A673 (cell line): Measurements from ENCODE around the gene SLC22A4. TPM values are rescaled to one million over a fixed set of nuclear protein-coding genes. Genes with fewer than 3 reads are reported as not detected.

Experiments
- BruUV-seq: library from RNA; stranded (reverse); fragments of 400-500 nt; replicated peaks from 2 replicates; lab custom pipeline; 2021; lab: Mats Ljungman, UMichigan
- CTCF ChIA-PET: fragments of 300-600 bp; sonication (Branson Sonifier 250); formaldehyde crosslinking; loops from one replicate; lab custom pipeline; 2022; ENCODE audit warnings: antibody characterized with exemption; lab: Charles Lee
- POLR2A ChIA-PET: fragments of 300-600 bp; sonication (Branson Sonifier 250); formaldehyde crosslinking; loops from one replicate; lab custom pipeline; 2022; ENCODE audit warnings: antibody characterized with exemption; ENCODE audit not compliant: low non-redundant PET; lab: Charles Lee
- DNase-seq: peaks from one replicate; pipeline ENCODE4 v3.0.0-alpha.2; 2015; ENCODE audit warnings: low spot score
- H3K27ac ChIP-seq: fragments of 200-600 bp; sonication (generic); 2 replicates; pipeline ENCODE4 v1.5.1; 2016; ENCODE audit warnings: mixed run types, low read depth, mild to moderate bottlenecking, mixed read lengths, antibody characterized with exemption, low read length; ENCODE audit not compliant: poor library complexity, severe bottlenecking
- H3K27me3 ChIP-seq: fragments of 200-600 bp; sonication (generic); replicated peaks from 2 replicates; pipeline ENCODE4 v1.6.1; 2017; ENCODE audit warnings: mixed run types, low read depth, mild to moderate bottlenecking, mixed read lengths, antibody characterized with exemption, low read length; ENCODE audit not compliant: insufficient read depth, poor library complexity
- H3K36me3 ChIP-seq: fragments of 200-600 bp; sonication (generic); 2 replicates; pipeline ENCODE4 v1.6.1; 2016; ENCODE audit warnings: mixed run types, mild to moderate bottlenecking, mixed read lengths, antibody characterized with exemption, low read length; ENCODE audit not compliant: insufficient read depth, poor library complexity, severe bottlenecking
- H3K4me1 ChIP-seq: fragments of 200-600 bp; sonication (generic); 2 replicates; pipeline ENCODE4 v1.6.1; 2017; ENCODE audit warnings: mixed run types, mild to moderate bottlenecking, mixed read lengths, antibody characterized with exemption, low read length; ENCODE audit not compliant: insufficient read depth, poor library complexity, severe bottlenecking
- H3K4me3 ChIP-seq: fragments of 200-600 bp; sonication (generic); 2 replicates; pipeline ENCODE4 v1.5.1; 2016; ENCODE audit warnings: low read depth, mixed run types, mild to moderate bottlenecking, mixed read lengths, low read length; ENCODE audit not compliant: poor library complexity, severe bottlenecking
- H3K9me3 ChIP-seq: fragments of 200-600 bp; sonication (generic); 2 replicates; pipeline ENCODE4 v1.6.1; 2016; ENCODE audit warnings: mixed run types, low read depth, mild to moderate bottlenecking, mixed read lengths, antibody characterized with exemption, low read length; ENCODE audit not compliant: poor library complexity, severe bottlenecking
- EZH2 ChIP-seq: fragments of 200-600 bp; sonication (generic); IDR thresholded peaks from 2 replicates; pipeline ENCODE4 v1.6.1; 2017; ENCODE audit warnings: borderline replicate concordance, low read depth, mild to moderate bottlenecking, mixed read lengths, antibody characterized with exemption, low read length; ENCODE audit not compliant: poor library complexity, severe bottlenecking
- intact Hi-C: fragments of 100-400 bp; cut with micrococcal nuclease; formaldehyde crosslinking; loops from one replicate; pipeline ENCODE4 v1.10.0; 2022; ENCODE audit not compliant: unreplicated experiment
- total RNA-seq: library from RNA; stranded (reverse); gene quantifications from 2 replicates; pipeline ENCODE4 v1.2.3, GENCODE V29; 2021
- TF ChIP-seq, protein P1 (sequence below): fragments of 300-800, 200-600 bp; sonication (generic); conservative IDR thresholded peaks from 2 replicates; pipeline ENCODE4 v1.5.1; 2017; ENCODE audit warnings: low read depth, mild to moderate bottlenecking, antibody characterized with exemption, low read length, moderate library complexity, mixed read lengths

The SLC22A4 gene
- total RNA-seq, 1 experiment from 2014 or later, result 0.99 TPM

DNA sequence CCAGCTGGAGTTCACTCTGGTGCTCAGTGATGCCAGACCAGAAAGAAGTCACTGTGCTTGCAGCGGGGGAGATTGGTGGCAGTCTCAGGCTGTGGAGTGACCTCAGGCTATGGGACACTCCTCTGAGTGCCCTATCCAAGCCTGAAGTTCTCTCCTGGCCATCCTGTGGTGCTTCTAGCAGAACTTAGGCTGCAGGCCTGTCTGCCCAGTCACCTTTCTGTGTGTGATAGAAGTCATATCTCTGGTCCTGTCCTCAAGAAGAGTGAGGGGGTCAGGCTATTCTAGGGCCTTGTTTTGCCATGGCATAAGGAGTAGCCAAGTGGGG lies 27.4 kb upstream of the SLC22A4 start:
- TF ChIP-seq EZH2, result no peak
- TF ChIP-seq, protein P1, sequence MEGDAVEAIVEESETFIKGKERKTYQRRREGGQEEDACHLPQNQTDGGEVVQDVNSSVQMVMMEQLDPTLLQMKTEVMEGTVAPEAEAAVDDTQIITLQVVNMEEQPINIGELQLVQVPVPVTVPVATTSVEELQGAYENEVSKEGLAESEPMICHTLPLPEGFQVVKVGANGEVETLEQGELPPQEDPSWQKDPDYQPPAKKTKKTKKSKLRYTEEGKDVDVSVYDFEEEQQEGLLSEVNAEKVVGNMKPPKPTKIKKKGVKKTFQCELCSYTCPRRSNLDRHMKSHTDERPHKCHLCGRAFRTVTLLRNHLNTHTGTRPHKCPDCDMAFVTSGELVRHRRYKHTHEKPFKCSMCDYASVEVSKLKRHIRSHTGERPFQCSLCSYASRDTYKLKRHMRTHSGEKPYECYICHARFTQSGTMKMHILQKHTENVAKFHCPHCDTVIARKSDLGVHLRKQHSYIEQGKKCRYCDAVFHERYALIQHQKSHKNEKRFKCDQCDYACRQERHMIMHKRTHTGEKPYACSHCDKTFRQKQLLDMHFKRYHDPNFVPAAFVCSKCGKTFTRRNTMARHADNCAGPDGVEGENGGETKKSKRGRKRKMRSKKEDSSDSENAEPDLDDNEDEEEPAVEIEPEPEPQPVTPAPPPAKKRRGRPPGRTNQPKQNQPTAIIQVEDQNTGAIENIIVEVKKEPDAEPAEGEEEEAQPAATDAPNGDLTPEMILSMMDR, result no peak
- CTCF ChIA-PET, result no interaction called here
- Histone ChIP-seq H3K36me3 (no peaks in the 10 kb centered on the region), H3K4me1 (no peaks in the 10 kb centered on the region), H3K27ac (no peak overlapping the region), H3K27me3 (no peaks in the 10 kb centered on the region), H3K4me3 (no peak overlapping the region), H3K9me3 (no peaks in the 10 kb centered on the region)
- no peak for DNase-seq
- no TSS peak for BruUV-seq
- intact Hi-C loops, result no loop called here
- POLR2A ChIA-PET, result no interaction called here

DNA sequence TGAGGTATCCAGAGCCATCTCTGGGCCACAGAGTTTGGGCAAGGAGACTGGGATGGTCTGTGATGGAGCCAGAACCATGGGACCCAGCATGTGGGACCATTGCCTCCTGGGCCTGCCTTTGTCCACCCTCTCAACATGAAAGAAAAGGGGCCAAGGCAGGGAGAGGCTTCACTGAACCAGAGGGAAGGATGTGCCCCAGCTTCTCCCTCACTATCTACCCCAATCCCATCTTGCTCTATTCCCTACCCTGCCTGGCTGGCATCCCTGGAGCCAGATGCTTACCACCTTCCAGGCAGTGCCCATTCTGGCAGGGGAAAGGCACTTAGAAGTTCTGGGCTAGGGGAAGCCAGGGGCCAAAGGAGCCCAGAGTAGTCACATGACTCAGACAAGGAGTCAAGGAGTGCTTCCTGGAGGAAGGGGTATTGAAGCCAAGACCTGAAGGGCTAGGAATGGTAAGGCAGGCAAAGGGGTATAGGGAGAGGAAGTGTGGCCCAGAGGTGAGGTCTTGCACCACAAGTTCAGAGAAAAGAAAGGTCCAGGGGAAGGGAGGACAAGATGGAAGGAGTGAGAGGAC lies 26.9 kb upstream of the SLC22A4 start:
- Histone ChIP-seq H3K36me3 (no peaks in the 10 kb centered on the region), H3K9me3 (no peaks in the 10 kb centered on the region), H3K4me3 (no peak overlapping the region), H3K4me1 (no peaks in the 10 kb centered on the region), H3K27me3 (no peaks in the 10 kb centered on the region), H3K27ac (no peak overlapping the region)
- no peak for TF ChIP-seq EZH2
- TF ChIP-seq, protein P1, result no peak
- ChIA-PET CTCF (no interaction called here), POLR2A (no interaction called here)
- no peak for DNase-seq
- no TSS peak for BruUV-seq
- intact Hi-C loops, result no loop called here

DNA sequence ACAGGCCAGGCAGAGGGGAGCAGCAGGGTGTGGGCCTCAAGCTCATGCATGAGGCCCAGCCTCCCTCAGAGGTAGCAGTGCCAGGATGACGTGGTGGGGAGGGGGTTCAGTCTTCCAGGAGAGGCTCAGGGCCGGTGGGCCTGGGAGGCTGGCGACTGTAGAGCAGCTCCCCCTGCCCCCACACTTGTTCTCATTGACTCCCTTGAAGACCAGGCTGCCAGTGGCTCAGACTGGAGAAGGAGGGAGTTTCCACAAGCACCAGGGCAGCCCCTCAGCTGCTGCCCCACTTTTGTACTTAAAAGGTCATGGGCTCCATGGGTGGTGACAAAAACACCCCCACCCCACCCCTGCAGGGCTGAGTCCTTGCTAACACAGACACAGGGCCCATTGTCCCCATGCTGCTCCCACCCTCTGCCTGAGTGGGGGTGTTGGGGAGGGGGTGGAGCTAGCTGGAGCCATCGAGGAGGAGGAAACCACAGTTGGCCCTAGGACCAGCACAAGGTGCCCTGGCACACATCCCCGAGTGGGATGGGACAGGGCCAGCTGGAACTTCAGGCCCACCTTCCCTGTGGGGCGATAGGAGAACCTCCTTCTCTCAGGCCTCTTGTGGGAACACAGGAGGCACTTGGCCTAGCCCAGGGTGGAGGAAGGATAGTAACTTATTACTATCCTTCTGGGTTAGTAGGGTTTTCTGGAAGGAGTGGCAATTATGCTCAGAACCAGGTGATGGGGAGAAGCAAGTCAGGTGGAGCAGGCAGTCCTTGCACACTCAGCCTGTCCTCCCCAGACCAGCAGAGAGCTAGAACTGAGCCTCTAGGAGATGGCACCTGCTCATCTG lies 26.0 kb upstream of the SLC22A4 start:
- no peak for DNase-seq
- H3K27ac ChIP-seq, result no peak overlapping the region
- ChIA-PET CTCF (no interaction called here), POLR2A (no interaction called here)
- no peak for TF ChIP-seq EZH2
- TF ChIP-seq, protein P1, result no peak
- no peaks in the 10 kb centered on the region for H3K9me3 ChIP-seq
- H3K36me3 ChIP-seq, result no peaks in the 10 kb centered on the region
- H3K27me3 ChIP-seq, result no peaks in the 10 kb centered on the region
- BruUV-seq, result no TSS peak
- no peaks in the 10 kb centered on the region for H3K4me1 ChIP-seq
- H3K4me3 ChIP-seq, result no peak overlapping the region
- intact Hi-C loops, result no loop called here
